HG03575 (cell line): ENCODE measurements around the gene NOX4.
"Not testable (repeated sequence)": the region's sequence is repeated elsewhere in the genome, so short reads cannot be mapped to it uniquely, and the experiment has no call there.

Experiments used
- ATAC-seq: cut with Tn5 transposase; IDR thresholded peaks from one replicate; pipeline ENCODE4 v1.9.1; 2021; ENCODE audit not compliant: unreplicated experiment, insufficient number of reproducible peaks, low FRiP score; ENCODE audit errors: extremely low read depth

The NOX4 gene

GRCh38 chr11:89337100-89337650 is 154.0 kb downstream of the NOX4 start:
- ATAC-seq: not testable (repeated sequence)

GRCh38 chr11:89333704-89334103 is 157.5 kb downstream of the NOX4 start:
- ATAC-seq: not testable (repeated sequence)

GRCh38 chr11:89331940-89332339 is 159.2 kb downstream of the NOX4 start:
- ATAC-seq: not testable (repeated sequence)

- no peak for ATAC-seq
Observed at GRCh38 chr11:89327885-89328284, 163.3 kb downstream of the NOX4 start.

- ATAC-seq: no peak
Observed at GRCh38 chr11:89321401-89321800, 169.8 kb downstream of the NOX4 start.

GRCh38 chr11:89310607-89311006 is 180.6 kb downstream of the NOX4 start:
- not testable (repeated sequence) for ATAC-seq

- ATAC-seq: not testable (repeated sequence)
Observed at GRCh38 chr11:89309321-89309985, 181.7 kb downstream of the NOX4 start.

GRCh38 chr11:89308272-89308671 is 182.9 kb downstream of the NOX4 start:
- ATAC-seq: not testable (repeated sequence)

- ATAC-seq: not testable (repeated sequence)
Observed at GRCh38 chr11:89303029-89303428, 188.1 kb downstream of the NOX4 start.

- not testable (repeated sequence) for ATAC-seq
Observed at GRCh38 chr11:89295023-89295422, 196.2 kb downstream of the NOX4 start.

- ATAC-seq: no peak
Observed at GRCh38 chr11:89293965-89294679, 197.1 kb downstream of the NOX4 start.

- not testable (repeated sequence) for ATAC-seq
Observed at GRCh38 chr11:89288004-89288403, 203.2 kb downstream of the NOX4 start.

GRCh38 chr11:89286601-89287000 is 204.6 kb downstream of the NOX4 start:
- not testable (repeated sequence) for ATAC-seq

- ATAC-seq: not testable (repeated sequence)
Observed at GRCh38 chr11:89281032-89281677, 210.0 kb downstream of the NOX4 start.

- ATAC-seq: no peak
Observed at GRCh38 chr11:89279176-89279575, 212.0 kb downstream of the NOX4 start.

GRCh38 chr11:89275966-89276365 is 215.2 kb downstream of the NOX4 start:
- ATAC-seq: no peak
